Activated CD8-positive, alpha-beta T cell treated with anti-CD3 and anti-CD28 coated beads for 36 hours (primary cell): ENCODE results near the gene PLCL2. TPM values are rescaled to one million over a fixed set of nuclear protein-coding genes. Genes with fewer than 3 reads are reported as not detected.

Source experiments
- ATAC-seq: fragments of 200-7000 bp; cut with Tn5 transposase; one replicate; pipeline ENCODE4 v1.10.0; 2021; ENCODE audit warnings: mild to moderate bottlenecking, moderate library complexity
- CTCF ChIA-PET: fragments of 350-600 bp; sonication (Branson Sonifier 250); formaldehyde crosslinking; loops from one replicate; lab custom pipeline; 2021; ENCODE audit warnings: antibody characterized with exemption; lab: Charles Lee
- POLR2A ChIA-PET: fragments of 350-600 bp; sonication (Branson Sonifier 250); formaldehyde crosslinking; loops from one replicate; lab custom pipeline; 2021; ENCODE audit warnings: antibody characterized with exemption; lab: Charles Lee
- DNase-seq: peaks from one replicate; pipeline ENCODE4 v3.0.0-alpha.2; 2020
- H3K27ac Mint-ChIP-seq: one replicate; pipeline ENCODE4 v1.8.0; 2021; ENCODE audit warnings: mild to moderate bottlenecking, mixed read lengths
- H3K27me3 Mint-ChIP-seq: one replicate; pipeline ENCODE4 v1.8.0; 2021; ENCODE audit warnings: mixed read lengths
- H3K36me3 Mint-ChIP-seq: one replicate; pipeline ENCODE4 v1.8.0; 2021; ENCODE audit warnings: low read depth, mixed read lengths
- H3K4me1 Mint-ChIP-seq: one replicate; pipeline ENCODE4 v1.8.0; 2021; ENCODE audit warnings: low read depth, mixed read lengths
- H3K4me3 Mint-ChIP-seq: one replicate; pipeline ENCODE4 v1.8.0; 2021; ENCODE audit warnings: mild to moderate bottlenecking, moderate library complexity, mixed read lengths
- H3K9me3 Mint-ChIP-seq: one replicate; pipeline ENCODE4 v1.8.0; 2021; ENCODE audit warnings: mixed read lengths
- CTCF ChIP-seq: fragments of 200-600 bp; IDR thresholded peaks from one replicate; pipeline ENCODE4 v1.8.0; 2022; ENCODE audit warnings: antibody characterized with exemption, mild to moderate bottlenecking
- intact Hi-C: fragments of 100-400 bp; cut with micrococcal nuclease; formaldehyde crosslinking; loops from one replicate; pipeline ENCODE4 v1.10.0; 2022
- total RNA-seq, 2 experiments: library from RNA; stranded (reverse); gene quantifications; one replicate each; pipeline ENCODE4 v1.2.3, GENCODE V29; 2021

Gene PLCL2
- total RNA-seq, 2 experiments from 2014 or later = 19.4 to 19.7 TPM

- intact Hi-C loops = no loop called here
- POLR2A ChIA-PET = no interaction called here
- no peak for DNase-seq
- peaks cover 51% of the 10 kb centered on the region for H3K4me1 Mint-ChIP-seq
- no peak overlapping the region for H3K27ac Mint-ChIP-seq
- peaks cover 7% of the 10 kb centered on the region for H3K9me3 Mint-ChIP-seq
- TF ChIP-seq CTCF = no peak
- ATAC-seq = no peak
- H3K4me3 Mint-ChIP-seq = no peak overlapping the region
- CTCF ChIA-PET = interaction anchor here (0.8 to 1.9 kb wide), 3 partner anchors 9 to 16 kb away, joined by 3 to 6 read pairs (median 4); no protein-coding TSS in a partner anchor
- H3K36me3 Mint-ChIP-seq = peaks cover 9% of the 10 kb centered on the region
- no peaks in the 10 kb centered on the region for H3K27me3 Mint-ChIP-seq
These were observed 38.4 kb downstream of the PLCL2 start for GRCh38 chr3:16923112-16923511.

DNA sequence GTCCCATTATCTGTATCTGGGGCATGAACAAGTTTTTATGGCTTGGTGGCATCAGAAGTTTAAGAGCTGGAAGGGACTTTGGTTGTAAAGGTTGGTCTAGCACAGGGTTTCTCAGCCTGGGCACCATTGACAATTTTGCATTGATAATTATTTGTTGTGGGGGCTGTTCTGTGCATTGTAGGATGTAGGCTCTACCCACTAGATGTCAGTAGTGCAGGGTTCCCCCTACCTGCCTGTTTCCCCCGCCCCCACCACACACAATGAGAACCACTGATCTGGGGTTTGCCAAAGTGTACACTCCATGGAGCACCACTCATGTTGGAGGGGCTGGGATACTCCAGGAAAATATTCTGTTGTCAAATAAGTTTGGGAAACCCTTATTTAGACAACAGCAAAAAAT is 42.7 kb downstream of the PLCL2 start:
- H3K9me3 Mint-ChIP-seq = peaks cover 7% of the 10 kb centered on the region
- intact Hi-C loops = no loop called here
- no peaks in the 10 kb centered on the region for H3K27me3 Mint-ChIP-seq
- no peak overlapping the region for H3K4me3 Mint-ChIP-seq
- H3K36me3 Mint-ChIP-seq = peaks cover 14% of the 10 kb centered on the region
- peak; percentile 89 for ATAC-seq
- peak; percentile 49 for DNase-seq
- peak; percentile 32 for TF ChIP-seq CTCF
- H3K27ac Mint-ChIP-seq = no peak overlapping the region
- H3K4me1 Mint-ChIP-seq = peaks cover 64% of the 10 kb centered on the region
- CTCF ChIA-PET = interaction anchor here (1.3 to 2.2 kb wide), 9 partner anchors 9 to 107 kb away, joined by 3 to 12 read pairs (median 4); partner anchors contain the start of gene PLCL2
- POLR2A ChIA-PET = no interaction called here

GRCh38 chr3:16928386-16929132 is 43.8 kb downstream of the PLCL2 start:
- ATAC-seq = no peak
- Mint-ChIP-seq H3K4me1 (peaks cover 70% of the 10 kb centered on the region), H3K27me3 (no peaks in the 10 kb centered on the region), H3K4me3 (no peak overlapping the region), H3K36me3 (peaks cover 12% of the 10 kb centered on the region), H3K9me3 (peaks cover 6% of the 10 kb centered on the region), H3K27ac (no peak overlapping the region)
- TF ChIP-seq CTCF = no peak
- ChIA-PET POLR2A (interaction anchor here (0.5 kb wide), 1 partner anchor 534 kb away, joined by 5 read pairs; no protein-coding TSS in a partner anchor), CTCF (interaction anchor here (0.6 to 2.2 kb wide), 10 partner anchors 8 to 106 kb away, joined by 3 to 12 read pairs (median 4); partner anchors contain the start of gene PLCL2)
- DNase-seq = no peak
- intact Hi-C loops = no loop called here

GRCh38 chr3:16929311-16929710 is 44.6 kb downstream of the PLCL2 start:
- ChIA-PET POLR2A (no interaction called here), CTCF (interaction anchor here (0.6 to 2.2 kb wide), 4 partner anchors 9 to 93 kb away, joined by 3 to 12 read pairs (median 6); partner anchors contain the start of gene PLCL2)
- DNase-seq = no peak
- intact Hi-C loops = no loop called here
- Mint-ChIP-seq H3K4me1 (peaks cover 72% of the 10 kb centered on the region), H3K9me3 (peaks cover 2% of the 10 kb centered on the region), H3K27ac (no peak overlapping the region), H3K4me3 (no peak overlapping the region), H3K36me3 (peaks cover 12% of the 10 kb centered on the region), H3K27me3 (no peaks in the 10 kb centered on the region)
- TF ChIP-seq CTCF = no peak
- no peak for ATAC-seq

- ChIA-PET POLR2A (no interaction called here), CTCF (interaction anchor here (1.7 kb wide), 1 partner anchor 11 kb away, joined by 5 read pairs; no protein-coding TSS in a partner anchor)
- H3K4me3 Mint-ChIP-seq = peak overlapping the region; percentile 45
- intact Hi-C loops = no loop called here
- peaks cover 21% of the 10 kb centered on the region for H3K36me3 Mint-ChIP-seq
- no peaks in the 10 kb centered on the region for H3K27me3 Mint-ChIP-seq
- peaks cover 90% of the 10 kb centered on the region for H3K4me1 Mint-ChIP-seq
- peak overlapping the region; percentile 62 for H3K27ac Mint-ChIP-seq
- H3K9me3 Mint-ChIP-seq = no peaks in the 10 kb centered on the region
- DNase-seq (no peak), ATAC-seq (no peak)
- TF ChIP-seq CTCF = no peak
These were observed 48.1 kb downstream of the PLCL2 start for GRCh38 chr3:16932877-16933276.
